Anterior cingulate cortex (tissue), 58 donors: Measurements from ENCODE around the gene SMARCB1.

Source experiments
- DNase-seq, 58 donors: peaks; one replicate each; lab custom pipeline; 2025; lab: John Stamatoyannopoulos, UW

SMARCB1 gene

GRCh38 chr22:23779083-23779482 lies 7.7 kb upstream of the SMARCB1 start:
- no peak for DNase-seq

DNA sequence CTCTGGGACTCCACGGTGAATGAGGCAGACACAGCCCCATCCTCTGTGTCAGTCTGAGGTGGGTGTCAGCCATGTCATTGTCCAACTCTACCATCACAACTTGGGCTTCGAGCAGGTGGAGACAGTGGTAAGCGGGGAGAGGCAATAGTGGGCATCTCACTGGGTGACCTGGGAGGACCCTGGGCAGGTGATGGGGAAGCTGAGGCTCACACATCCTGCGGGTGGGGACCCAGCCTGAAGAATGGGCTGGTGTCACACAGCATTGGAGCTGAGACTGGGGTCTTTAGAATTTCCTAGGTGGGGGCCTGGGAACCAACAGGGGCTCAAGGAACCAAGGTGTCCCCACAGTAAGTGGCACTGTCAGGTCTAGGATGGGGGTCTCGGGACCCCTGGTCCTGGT lies 7.0 kb upstream of the SMARCB1 start:
- DNase-seq: no peak

DNA sequence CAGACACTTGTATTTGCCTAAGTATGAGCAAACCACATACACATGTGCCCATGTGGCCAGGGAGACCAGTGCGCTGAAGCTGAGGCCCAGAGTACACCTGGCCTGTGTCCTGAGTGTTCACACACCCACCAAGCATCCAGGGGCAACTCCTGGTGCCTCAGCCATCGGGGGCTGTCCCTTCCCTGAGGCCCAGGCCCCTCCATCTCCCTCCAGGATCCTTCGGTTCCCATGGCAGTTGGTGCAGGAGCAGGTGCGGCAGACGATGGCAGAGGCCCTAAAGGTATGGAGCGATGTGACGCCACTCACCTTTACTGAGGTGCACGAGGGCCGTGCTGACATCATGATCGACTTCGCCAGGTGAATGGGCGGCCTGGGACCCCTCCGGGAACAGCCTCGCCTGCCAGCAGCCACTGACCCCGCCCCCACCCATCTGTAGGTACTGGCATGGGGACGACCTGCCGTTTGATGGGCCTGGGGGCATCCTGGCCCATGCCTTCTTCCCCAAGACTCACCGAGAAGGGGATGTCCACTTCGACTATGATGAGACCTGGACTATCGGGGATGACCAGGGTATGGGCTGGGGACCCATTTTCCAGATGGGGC lies 6.5 kb upstream of the SMARCB1 start:
- DNase-seq: no peak

- DNase-seq: peak in 53 of 58 donors; percentile 16 to 91 (median 72)
These were observed 5.7 kb upstream of the SMARCB1 start for GRCh38 chr22:23781065-23781464.

DNA sequence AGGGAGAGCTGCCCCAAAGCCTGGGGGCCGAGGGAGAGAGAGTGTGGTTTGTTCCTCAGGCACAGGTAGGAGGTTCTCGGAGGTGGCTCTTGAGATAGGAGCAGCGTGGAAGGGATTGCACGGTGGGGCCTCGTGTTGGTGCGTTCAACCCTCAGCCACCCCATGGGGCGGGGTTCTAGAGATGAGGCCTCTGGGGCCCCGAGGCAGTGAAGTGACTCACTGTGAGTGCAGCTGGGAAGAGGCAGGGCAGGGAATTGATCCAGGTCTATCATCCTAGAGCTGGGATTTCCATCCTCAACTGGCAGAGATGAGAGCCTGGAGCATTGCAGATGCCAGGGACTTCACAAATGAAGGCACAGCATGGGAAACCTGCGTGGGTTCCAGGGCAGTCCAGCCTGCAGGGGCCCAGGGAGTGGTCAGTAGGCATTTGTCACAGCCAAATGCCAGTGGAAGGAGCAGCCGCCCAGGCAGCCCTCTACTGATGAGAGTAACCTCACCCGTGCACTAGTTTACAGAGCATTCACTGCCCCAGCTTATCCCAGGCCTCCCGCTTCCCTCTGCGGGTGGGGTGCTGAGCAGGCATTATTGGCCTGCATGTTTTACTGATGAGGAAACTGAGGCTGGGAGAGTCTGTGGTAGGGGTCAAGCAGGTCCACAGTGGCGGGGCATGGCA lies 5.1 kb upstream of the SMARCB1 start:
- peak in 7 of 58 donors; percentile 31 to 63 (median 49) for DNase-seq

DNA sequence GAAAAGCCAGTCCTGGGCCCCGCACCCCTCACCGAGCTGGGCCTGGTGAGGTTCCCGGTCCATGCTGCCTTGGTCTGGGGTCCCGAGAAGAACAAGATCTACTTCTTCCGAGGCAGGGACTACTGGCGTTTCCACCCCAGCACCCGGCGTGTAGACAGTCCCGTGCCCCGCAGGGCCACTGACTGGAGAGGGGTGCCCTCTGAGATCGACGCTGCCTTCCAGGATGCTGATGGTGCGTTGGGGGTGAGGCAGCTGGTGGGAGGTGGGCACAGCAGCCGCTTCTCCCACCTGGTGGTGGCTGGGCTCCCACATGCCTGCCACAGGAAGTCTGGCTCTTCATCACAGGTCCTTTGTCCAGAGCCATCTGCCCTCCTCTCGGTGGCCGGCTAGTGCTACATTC lies 4.5 kb upstream of the SMARCB1 start:
- no peak for DNase-seq

DNA sequence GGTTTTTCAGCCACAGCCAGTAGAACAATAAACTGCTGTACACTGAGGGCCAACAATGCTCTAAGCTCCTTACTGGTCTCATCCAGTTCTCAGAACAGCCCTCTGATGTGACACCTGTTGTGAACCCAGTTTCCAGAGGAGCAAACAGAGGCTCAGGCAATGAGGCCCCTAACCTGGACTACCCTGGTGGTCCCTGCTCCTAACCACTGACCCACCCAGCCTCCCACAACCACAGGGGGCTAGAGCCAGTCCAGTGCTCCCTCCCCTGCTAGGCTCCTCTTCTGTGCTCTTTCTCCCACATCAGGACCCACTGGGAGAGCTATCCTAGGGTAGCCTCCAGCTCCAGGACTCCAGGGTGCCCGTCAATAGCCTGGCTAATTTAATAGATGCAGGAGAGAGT lies 4.1 kb upstream of the SMARCB1 start:
- no peak for DNase-seq

- no peak for DNase-seq
These were observed 3.3 kb upstream of the SMARCB1 start for GRCh38 chr22:23783265-23784150.

DNA sequence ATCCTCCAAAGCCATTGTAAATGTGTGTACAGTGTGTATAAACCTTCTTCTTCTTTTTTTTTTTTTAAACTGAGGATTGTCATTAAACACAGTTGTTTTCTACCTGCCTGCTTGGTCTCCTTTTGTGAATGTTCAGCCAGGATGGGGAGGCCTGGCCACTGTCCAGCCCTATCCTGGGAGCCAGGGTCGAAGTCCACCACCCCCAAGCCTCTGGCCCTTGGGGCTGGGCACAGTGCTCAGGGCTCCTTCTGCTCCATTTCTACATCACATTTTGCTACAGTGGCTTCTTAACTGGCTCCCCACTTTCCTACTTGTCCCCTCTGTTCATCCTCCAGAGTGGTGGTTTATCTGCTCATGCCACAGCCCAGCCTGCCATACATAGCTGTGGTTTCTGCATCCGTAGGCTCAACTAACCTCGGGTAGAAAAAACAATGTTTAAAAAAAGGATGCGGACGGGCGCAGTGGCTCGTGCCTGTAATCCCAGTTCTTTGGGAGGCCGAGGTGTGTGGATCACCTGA lies 2.5 kb upstream of the SMARCB1 start:
- no peak for DNase-seq

GRCh38 chr22:23786261-23786710 lies 480 bp upstream of the SMARCB1 start:
- no peak for DNase-seq

DNA sequence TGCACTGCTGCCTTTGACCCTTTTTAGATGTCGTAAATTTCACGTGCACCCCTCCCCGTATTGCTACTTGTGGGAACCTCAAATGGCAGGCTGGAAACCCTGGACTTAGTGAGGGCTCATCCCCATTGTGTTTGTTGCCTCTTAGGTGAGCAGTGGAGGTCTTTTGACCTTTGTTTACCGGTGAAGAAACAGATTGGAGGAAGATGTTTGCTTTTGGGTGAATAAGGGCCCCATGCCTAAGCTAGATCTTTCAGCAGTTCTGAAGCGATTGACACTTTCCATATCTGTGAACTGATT lies 782 bp downstream of the SMARCB1 start:
- no peak for DNase-seq

DNA sequence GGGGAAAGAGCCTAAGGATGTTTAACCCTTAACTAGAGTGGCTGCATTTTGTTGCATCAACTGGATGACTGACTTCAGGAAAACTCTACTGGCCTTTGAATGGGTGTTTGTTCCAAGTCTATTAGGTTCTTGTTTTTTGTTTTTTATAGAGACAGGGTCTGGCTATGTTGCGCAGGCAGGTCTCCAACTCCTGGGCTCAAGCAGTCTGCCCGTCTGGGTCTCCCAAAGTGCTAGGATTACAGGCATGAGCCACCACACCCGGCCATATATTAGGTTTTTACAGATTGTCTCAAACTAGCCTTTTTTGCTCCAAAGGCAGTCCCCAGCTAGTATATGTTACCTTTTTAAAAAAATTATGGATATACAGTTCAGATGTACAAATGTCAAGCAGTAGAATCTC lies 1.1 kb downstream of the SMARCB1 start:
- DNase-seq: no peak

DNA sequence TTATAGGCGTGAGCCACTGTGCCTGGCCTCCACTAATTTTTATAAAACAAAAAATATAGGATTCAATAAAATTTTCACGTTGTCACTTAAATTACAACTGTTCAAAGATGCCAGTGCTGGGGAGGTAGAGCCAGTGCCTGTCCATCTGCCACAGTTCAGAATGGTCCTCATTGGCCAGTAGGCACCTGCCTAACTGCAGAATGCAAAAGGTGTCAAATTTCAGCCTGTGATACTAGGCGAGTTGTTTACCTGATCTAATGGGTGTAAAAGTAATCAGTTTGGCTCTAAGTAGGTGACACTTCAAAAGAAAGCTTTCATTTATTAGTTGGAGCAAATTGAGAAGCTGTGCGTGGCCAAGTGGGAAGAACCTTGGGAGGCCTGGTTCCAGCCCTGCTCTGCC lies 2.4 kb downstream of the SMARCB1 start:
- no peak for DNase-seq

DNA sequence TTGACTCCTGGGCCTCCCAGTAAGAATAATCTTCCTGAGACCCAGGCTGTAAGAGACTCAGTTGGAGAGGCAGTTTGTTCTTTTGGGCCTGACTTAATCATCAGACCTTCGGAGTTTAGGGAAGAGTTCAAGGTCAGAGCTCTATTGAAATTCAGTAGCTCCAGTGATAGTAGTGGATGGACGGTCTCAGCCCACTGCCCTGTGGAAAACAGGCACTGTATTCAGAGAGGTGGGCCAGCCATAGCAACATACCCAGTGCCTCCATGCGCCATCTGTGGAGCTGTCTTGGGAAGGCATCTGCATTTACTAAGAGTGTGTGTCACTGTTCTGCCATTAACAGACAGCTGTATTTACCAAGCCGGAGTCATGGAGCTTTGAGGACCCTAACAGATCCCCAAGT lies 2.9 kb downstream of the SMARCB1 start:
- peak in 8 of 58 donors; percentile 14 to 35 (median 18) for DNase-seq

- DNase-seq: no peak
These were observed 4.3 kb downstream of the SMARCB1 start for GRCh38 chr22:23790819-23791737.

- DNase-seq: no peak
These were observed 5.2 kb downstream of the SMARCB1 start for GRCh38 chr22:23791738-23792645.

DNA sequence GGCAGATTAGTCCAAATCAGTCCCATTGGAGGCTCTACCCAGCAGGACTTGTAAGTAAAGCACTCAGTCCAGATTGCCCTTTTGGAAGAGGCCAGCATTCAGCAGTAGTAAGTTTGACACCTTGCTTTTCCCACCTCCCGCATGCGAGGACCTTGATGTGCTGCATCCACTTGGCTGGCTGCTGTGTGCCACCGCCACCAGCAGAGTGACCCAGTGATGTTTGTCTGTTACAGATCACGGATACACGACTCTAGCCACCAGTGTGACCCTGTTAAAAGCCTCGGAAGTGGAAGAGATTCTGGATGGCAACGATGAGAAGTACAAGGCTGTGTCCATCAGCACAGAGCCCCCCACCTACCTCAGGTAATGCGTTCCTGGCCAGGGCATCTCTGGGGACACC lies 6.6 kb downstream of the SMARCB1 start:
- no peak for DNase-seq

- no peak for DNase-seq
These were observed 9.7 kb downstream of the SMARCB1 start for GRCh38 chr22:23796461-23796860.
